Mucosa of stomach (tissue), 1 donor: Measurements from ENCODE around the gene MIER2.

Experiments used
- H3K27me3 ChIP-seq: one replicate; pipeline ENCODE4 v1.7.0; 2013; ENCODE audit warnings: mild to moderate bottlenecking, low read length; ENCODE audit not compliant: control insufficient read depth, insufficient read depth
- H3K36me3 ChIP-seq: one replicate; pipeline ENCODE4 v1.7.0; 2013; ENCODE audit warnings: low read length; ENCODE audit not compliant: control insufficient read depth, insufficient read depth
- H3K4me1 ChIP-seq: one replicate; pipeline ENCODE4 v1.7.0; 2013; ENCODE audit warnings: mild to moderate bottlenecking, low read length; ENCODE audit not compliant: control insufficient read depth, insufficient read depth
- H3K4me3 ChIP-seq: one replicate; pipeline ENCODE4 v1.7.0; 2013; ENCODE audit warnings: low read length
- H3K9ac ChIP-seq: one replicate; pipeline ENCODE4 v1.7.0; 2013; ENCODE audit warnings: mild to moderate bottlenecking, low read length, moderate library complexity
- H3K9me3 ChIP-seq: one replicate; pipeline ENCODE4 v1.7.0; 2013; ENCODE audit warnings: mild to moderate bottlenecking, low read length, moderate library complexity; ENCODE audit not compliant: control insufficient read depth
- donor health status: Pancreatic carcinoma.

Gene MIER2

DNA sequence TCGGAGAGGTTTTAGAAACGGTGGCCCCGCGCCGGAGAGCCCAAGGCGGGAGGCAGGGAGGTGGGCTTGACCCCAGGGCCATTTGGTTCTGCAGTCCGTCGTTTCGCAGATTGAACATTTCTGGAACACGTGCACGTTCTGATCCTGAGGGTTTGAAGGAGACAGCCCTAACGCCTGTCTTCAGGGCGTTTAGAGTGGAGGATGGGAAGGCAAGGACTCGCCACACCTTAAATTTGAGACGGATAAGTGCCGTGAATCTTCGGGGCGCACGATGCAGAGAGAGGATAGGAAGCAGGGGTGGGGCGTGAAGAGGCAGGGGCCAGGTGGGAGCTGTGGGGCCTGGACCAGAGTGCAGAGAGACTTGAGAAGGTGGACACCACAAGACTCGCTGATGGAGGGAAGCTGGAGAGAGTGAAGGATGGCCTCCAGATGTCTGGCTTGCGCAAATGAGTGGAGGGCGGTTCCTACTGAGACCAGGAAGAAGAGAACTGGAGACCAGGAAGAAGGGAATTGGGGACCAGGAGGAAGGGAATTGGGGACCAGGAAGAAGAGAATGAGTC lies 804 bp upstream of the MIER2 start:
- no peaks in the 10 kb centered on the region for H3K27me3 ChIP-seq
- H3K4me3 ChIP-seq = no peak overlapping the region
- no peaks in the 10 kb centered on the region for H3K9me3 ChIP-seq
- peak overlapping the region; percentile 15 for H3K9ac ChIP-seq
- peaks cover 29% of the 10 kb centered on the region for H3K4me1 ChIP-seq
- H3K36me3 ChIP-seq = no peaks in the 10 kb centered on the region

DNA sequence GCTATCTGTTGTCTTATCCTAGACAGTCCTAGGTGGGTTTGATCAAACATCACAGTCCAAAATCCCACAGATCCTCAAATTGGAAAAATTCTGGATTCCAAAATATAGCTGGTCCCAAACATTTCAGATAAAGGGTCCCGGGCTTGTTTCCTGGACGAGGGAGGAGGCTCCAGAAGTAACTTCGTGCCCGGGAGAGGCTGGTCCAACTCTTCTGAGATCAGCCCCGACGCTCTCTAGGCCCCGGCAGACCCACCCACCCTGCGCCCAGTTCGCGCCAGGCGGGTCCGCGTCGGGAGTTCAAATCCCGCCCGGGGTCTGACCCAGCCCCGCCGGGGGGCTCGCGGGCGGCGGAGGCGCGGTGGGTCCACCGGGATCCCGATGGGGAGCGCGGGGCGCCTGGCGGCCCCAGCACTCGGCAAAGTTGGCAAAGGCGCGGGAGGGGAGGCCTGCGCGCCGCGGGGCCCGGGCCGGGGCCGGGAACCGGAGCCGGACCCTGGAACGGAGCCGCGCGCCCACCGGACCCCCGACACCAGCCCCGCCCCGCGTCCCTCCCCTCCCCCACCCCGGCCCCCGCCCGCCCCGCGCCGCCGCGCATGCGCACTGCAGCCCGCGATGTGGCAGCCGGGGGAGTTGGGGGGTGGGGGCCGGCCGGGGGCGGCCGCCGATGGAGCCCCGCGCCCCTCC lies 513 bp downstream of the MIER2 start:
- H3K9ac ChIP-seq = peak overlapping the region; percentile 73
- no peaks in the 10 kb centered on the region for H3K36me3 ChIP-seq
- H3K4me1 ChIP-seq = peaks cover 25% of the 10 kb centered on the region
- H3K9me3 ChIP-seq = no peaks in the 10 kb centered on the region
- H3K4me3 ChIP-seq = peak overlapping the region; percentile 63
- no peaks in the 10 kb centered on the region for H3K27me3 ChIP-seq

DNA sequence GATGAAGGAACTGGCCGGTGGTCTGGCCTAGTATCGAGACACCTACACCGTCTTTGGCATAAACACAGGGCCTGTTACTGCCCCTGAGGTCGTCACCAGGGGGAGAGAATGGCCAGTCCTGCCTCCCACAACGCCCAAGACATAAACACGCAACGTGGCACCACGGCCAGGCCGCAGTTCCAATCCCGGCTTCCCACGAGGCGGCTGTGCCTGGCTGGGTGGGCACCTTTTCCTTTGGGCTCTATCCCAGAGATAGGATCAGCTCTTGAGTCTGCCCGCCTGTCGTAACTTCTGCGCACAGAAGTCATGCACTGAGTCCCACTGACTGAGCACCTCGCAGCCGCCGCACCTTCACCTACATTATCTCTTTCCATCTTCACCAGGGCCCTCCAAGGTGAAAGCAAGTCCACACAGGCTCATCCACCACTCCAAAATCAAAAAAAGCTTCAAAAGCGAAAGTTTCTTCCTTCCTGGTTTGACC lies 1.1 kb downstream of the MIER2 start:
- Histone ChIP-seq H3K36me3 (no peaks in the 10 kb centered on the region), H3K27me3 (no peaks in the 10 kb centered on the region), H3K9ac (peak overlapping the region; percentile 73), H3K4me3 (peak overlapping the region; percentile 63), H3K9me3 (no peaks in the 10 kb centered on the region), H3K4me1 (peaks cover 25% of the 10 kb centered on the region)

DNA sequence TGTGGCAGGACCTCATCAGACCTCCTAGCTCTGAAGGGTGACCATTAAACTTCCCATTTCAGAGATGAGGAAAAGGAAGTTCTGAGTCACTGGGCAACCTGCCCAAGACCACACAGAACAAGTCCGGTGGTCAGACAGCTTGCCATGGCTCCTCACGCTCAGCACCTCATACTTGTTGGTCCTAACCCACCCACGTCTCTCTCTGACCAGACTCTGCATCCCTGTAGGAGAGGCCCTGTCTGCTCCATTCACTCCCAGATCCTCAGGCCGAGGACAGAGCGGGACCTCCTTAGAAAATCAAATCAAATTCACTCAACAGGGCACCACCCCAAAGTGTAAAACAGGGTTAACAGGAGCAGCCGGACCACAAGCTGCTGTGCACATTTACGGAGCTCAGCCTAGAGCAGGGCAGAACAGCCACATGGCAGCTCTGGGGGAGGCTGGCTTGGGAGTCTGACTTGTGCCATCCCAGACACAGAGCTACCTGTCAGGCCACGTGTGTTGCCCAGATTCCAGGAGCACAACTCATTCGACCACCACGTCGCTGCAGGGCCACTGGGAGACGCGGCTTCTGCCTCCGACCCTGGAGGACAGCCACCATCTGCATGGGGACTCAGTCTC lies 1.7 kb downstream of the MIER2 start:
- H3K4me1 ChIP-seq = peaks cover 25% of the 10 kb centered on the region
- H3K9ac ChIP-seq = peak overlapping the region; percentile 73
- H3K4me3 ChIP-seq = peak overlapping the region; percentile 63
- no peaks in the 10 kb centered on the region for H3K9me3 ChIP-seq
- H3K36me3 ChIP-seq = no peaks in the 10 kb centered on the region
- no peaks in the 10 kb centered on the region for H3K27me3 ChIP-seq

DNA sequence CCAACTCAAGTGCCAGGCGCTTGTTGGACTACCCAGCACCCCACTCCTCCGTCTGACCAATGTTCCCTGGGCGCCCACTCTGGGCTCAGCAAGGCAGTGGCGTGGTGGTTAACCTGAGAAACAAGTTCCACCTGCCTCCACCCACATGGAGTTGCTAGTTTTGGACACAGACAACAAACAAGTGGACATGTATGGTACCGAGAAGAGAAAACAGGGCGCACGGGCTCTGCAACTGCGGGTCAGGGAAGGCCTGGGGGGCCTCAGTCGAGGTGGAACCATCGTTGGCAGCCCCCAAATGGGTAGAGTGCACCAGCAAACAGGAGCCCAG lies 2.5 kb downstream of the MIER2 start:
- Histone ChIP-seq H3K9me3 (no peaks in the 10 kb centered on the region), H3K36me3 (no peaks in the 10 kb centered on the region), H3K27me3 (no peaks in the 10 kb centered on the region), H3K4me1 (peaks cover 25% of the 10 kb centered on the region), H3K4me3 (no peak overlapping the region), H3K9ac (no peak overlapping the region)

DNA sequence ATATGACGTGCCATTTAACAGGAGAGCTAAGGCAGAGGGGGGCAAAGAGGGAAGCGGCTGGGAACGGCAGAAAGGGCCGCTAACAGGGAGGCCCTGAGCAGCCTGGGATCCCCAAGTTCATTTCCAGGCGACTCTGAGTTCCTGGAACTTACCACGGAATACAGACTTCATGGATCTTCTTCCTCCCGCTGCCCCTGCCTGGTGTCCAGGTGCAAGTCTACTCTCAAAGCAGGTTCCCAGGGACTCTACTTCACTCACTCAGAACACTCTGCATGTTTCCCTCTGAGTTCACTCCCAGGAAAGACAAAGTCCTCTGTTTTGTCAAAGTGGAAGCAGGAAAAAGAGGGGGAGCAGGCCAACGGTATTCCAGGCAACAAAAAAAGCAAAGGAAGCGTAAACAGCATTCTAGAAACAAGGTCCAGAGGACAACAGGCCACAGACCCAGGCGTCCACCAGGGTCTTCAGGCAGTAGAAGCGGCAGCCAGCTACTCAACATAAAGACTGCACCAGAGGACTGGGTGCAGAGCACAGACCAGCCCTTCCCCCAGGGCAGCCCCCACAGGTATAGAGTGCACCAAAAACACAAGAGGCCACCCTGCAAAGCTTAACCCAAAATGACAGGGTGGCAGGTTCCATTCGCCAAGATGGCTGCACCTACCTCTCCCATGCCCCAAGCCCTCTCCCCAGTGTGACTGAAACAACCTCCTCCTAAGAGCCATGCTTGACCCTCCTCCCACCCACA lies 3.0 kb downstream of the MIER2 start:
- no peak overlapping the region for H3K9ac ChIP-seq
- H3K4me3 ChIP-seq = no peak overlapping the region
- H3K4me1 ChIP-seq = peaks cover 25% of the 10 kb centered on the region
- H3K27me3 ChIP-seq = no peaks in the 10 kb centered on the region
- H3K36me3 ChIP-seq = no peaks in the 10 kb centered on the region
- H3K9me3 ChIP-seq = no peaks in the 10 kb centered on the region

DNA sequence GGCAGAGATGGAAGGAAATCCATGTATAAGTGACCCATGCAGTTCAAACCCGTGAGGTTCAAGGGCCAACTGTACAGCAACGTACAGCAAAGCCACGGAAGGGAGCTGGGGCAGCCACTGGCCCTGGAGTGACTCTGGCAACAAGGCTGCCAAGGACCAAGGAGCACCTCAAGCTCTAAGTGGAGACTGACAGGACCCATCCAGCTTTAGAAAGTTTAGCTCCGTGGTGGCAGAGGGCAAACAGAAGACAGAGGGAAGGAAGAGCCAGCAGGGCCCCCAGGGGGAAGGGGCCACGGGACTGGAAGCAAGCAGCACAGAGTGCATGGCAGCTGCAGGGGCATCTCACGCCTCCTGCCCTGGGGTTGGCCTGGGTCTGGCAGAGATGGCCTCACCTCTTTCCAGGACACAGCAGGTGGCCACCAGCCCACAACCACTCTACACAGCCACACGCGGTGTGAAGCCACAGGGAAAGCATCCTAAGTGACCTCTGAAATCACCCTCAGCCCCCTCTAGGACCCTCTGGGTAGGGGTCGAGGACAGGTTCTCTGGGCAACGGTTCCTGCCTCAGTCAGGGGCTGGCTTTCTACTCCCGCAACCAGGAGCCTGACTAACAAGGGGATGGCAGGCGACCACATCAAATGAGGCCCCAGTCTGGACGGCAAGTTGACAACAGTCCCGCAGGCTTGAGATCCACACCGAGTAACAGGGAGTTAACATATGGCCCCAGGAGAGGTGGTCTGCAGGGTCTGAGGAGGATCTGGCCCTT lies 3.8 kb downstream of the MIER2 start:
- peaks cover 25% of the 10 kb centered on the region for H3K4me1 ChIP-seq
- no peaks in the 10 kb centered on the region for H3K27me3 ChIP-seq
- H3K4me3 ChIP-seq = no peak overlapping the region
- no peaks in the 10 kb centered on the region for H3K9me3 ChIP-seq
- H3K36me3 ChIP-seq = no peaks in the 10 kb centered on the region
- no peak overlapping the region for H3K9ac ChIP-seq

DNA sequence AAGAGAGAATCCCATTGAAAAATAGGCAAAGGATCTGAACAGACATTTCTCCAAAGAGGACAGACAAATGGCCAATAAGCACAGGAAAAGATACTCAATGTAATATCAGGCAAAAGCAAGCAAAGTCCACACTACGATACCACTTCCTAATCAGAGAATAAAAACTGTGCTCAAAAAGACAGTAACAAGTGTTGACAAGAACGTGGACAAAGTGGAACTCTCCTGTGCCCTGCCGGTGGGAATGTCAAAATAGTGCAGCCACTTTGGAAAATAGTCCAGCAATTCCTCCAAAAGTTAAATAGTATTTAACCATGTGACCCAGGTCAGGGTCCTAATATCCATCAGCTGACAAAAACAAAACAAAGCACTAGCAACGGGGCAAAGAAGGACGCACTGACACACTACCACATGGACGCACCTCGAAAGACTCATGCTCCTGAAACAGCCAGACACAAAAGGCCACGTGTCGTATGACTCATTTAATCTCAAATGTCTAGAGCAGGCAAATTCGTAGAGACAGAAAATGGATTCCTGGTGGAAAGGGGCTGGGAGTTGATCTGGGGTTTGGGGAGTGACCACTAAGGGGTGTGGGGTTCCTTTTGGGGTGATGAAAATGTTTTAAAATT lies 5.2 kb downstream of the MIER2 start:
- no peaks in the 10 kb centered on the region for H3K9me3 ChIP-seq
- H3K9ac ChIP-seq = no peak overlapping the region
- no peaks in the 10 kb centered on the region for H3K36me3 ChIP-seq
- peaks cover 20% of the 10 kb centered on the region for H3K4me1 ChIP-seq
- H3K4me3 ChIP-seq = no peak overlapping the region
- H3K27me3 ChIP-seq = no peaks in the 10 kb centered on the region

DNA sequence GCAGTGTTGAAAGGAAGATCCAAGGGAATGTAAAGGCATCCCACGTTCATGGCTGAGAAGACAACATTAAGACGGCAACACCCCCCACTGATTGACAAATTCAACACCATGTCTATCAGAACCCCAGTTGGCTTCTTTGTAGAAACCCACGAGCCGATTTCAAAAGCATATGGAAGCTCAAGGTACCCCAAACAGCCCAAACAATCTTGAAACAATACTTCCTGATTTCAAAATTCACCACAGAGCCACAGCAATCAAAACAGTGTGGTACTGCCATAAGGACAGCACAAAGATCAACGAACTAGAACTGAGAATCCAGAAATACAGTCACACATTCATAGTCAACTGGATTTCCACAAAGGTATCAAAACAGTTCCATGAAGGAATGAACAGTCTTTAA lies 6.2 kb downstream of the MIER2 start:
- Histone ChIP-seq H3K27me3 (no peaks in the 10 kb centered on the region), H3K36me3 (no peaks in the 10 kb centered on the region), H3K9ac (no peak overlapping the region), H3K4me1 (peaks cover 17% of the 10 kb centered on the region), H3K4me3 (no peak overlapping the region), H3K9me3 (no peaks in the 10 kb centered on the region)

DNA sequence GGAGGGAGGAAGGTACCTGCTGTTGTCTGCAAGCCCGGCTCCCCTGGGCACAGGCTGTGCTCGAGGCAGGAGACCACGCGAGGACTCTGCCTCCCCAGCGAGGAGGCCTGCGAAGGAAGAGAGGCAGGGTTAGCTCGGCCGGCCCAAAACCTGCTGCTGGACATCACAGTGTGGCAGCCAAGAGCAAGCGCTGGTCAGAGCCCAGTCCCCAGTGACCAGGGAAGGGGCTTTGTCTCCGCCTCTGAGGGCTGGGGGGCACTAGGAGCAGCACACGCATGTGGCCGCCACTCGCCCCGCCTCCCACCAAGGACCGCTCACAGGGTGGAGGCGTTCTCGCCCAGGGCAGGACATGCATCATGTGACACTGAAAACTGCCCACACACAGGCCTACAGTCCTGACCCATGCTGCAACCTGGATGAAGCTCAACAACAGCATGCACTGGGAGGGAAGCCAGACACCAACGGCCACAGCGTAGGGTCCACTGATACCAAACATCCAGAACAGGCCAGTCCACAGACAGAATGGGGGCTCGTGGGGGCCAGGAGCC lies 8.5 kb downstream of the MIER2 start:
- no peak overlapping the region for H3K9ac ChIP-seq
- no peaks in the 10 kb centered on the region for H3K9me3 ChIP-seq
- H3K36me3 ChIP-seq = peaks cover 2% of the 10 kb centered on the region
- H3K4me1 ChIP-seq = no peaks in the 10 kb centered on the region
- no peak overlapping the region for H3K4me3 ChIP-seq
- H3K27me3 ChIP-seq = no peaks in the 10 kb centered on the region

DNA sequence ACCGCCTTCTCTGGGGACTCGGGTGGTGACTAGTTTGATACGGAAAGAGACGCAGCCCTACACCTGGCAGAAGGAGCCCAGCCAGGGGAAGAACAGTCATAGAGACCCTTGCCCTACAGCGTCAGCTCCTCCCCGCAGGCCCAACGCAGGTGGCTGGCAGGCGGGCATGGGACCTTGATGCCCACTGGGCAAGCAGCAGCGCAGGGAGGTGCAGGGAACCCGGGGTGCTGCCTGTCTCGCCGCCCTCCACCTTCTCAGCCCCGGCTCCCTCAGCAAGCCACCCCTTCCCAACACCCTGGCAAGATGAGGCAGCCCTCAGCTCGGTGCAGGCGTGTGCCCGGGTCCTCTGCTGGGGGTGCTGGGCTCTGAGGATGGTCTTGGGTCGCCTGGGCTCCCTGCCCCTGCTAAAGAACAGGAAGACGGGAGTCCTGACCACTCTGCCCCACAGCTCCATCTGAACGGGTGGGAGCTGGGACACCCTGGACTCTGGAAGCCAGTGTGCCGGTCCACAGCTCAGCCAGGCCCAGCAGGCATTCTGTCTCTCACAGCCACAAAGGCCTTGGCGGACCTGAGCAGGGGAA lies 9.0 kb downstream of the MIER2 start:
- H3K9ac ChIP-seq = no peak overlapping the region

More for the DNA sequence above, 9.0 kb downstream of the MIER2 start:
- Histone ChIP-seq H3K4me1 (no peaks in the 10 kb centered on the region), H3K36me3 (peaks cover 8% of the 10 kb centered on the region), H3K9me3 (no peaks in the 10 kb centered on the region), H3K27me3 (no peaks in the 10 kb centered on the region), H3K4me3 (no peak overlapping the region)
